ENCODE data around the gene MEIS1.
"Not testable (repeated sequence)": the region's sequence is repeated elsewhere in the genome, so short reads cannot be mapped to it uniquely, and the experiment has no call there.

Gene MEIS1

DNA sequence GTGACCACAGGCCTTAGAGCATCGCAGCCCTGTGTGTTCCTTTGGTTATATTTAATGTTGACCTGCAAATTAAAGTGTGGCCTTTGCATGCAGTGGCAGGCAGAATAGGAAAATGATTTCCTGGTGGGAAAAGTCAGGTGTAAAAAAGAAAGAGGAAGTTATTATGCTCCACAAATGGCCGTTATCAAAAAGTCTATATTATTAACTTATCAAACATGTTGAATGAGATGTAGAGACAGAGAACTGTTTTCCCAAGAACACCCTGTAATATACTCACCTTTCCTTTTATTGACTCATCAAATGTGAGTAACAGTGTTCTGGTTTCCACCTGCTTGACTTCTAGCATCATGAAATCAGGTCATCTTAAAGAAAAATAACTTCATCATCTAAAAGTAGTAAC is 35.3 kb downstream of the MEIS1 start:
- no peak for DNase-seq

DNA sequence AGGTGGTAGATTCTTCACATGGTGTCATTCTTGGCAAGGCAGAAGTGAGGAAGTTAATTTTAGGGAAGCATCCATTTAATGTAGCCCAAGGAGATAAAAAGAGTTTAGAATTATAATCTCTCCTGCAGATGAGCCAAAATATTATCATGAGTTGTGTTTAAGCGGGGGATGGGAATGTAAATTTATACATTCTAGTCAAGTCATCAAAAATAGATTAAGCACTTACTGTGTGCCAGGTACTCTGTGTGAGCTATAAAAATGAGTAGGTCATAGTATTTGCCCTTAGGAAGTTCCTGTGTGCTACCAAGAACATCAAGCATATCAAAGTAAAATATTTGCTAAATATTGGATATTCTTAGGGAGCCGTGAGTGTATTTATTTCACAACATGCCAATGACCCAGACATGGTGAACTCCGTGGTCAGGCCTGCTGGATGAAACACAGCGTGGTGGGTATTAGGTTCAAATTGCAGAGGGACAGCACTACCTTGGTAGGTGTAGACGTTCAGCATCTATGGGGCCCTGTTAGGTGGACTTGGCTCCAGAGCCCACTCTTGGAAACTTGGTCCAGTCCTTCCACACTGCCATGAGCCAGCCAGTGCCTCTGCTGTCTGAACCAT is 37.4 kb downstream of the MEIS1 start:
- no peak for DNase-seq

DNA sequence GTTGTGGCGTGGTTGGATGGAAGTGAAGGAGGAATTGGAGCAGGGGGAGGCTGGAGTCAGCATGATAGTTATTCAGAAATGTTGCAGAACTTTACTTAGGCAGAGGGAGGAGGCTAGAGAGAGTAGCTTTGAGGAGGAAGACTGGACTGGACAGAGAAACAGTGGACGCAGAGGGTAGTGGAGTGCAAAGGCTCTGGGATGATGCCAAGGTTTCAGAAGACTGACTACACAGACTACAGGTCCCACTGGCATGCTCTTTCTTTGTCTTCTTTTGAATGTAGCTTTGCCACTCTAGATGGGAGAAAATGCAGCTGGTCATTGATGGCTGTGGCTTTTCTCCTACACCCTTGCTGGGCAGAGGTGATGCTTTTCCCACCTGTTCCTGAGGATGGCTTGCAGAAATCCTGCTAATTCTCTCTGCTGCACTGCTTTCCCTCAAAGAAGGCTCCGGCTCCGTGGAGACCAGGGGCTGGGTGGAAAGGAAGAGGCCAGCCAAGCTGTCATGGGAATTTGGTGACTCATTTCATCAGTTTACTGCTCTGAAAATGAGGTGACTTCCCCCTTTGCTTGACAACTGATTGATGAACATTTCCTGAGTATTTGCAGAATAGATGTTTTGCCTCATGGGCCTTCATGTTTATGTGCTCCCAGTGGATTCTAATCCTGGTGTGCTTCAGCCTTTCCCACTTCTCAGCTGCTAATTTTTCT is 42.4 kb downstream of the MEIS1 start:
- no peak for DNase-seq

DNA sequence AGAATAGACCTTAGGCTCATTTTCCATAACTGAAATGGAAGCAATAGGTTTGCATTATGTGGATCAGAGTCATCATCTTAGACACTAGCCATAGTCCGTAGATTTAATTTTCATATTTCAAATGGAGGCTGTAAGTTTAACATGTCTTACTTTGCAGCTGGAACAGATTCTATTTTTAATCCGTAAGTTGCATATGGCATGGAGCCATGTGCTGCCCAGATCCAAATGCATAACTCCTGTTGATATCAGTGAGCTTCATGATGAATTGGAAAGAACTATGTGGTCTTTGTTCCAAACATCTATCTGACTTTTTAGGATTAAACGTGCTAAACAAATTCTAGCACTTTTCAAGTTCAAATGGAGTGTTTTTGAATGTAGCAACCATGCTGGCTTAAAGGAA is 43.4 kb downstream of the MEIS1 start:
- DNase-seq: no peak

DNA sequence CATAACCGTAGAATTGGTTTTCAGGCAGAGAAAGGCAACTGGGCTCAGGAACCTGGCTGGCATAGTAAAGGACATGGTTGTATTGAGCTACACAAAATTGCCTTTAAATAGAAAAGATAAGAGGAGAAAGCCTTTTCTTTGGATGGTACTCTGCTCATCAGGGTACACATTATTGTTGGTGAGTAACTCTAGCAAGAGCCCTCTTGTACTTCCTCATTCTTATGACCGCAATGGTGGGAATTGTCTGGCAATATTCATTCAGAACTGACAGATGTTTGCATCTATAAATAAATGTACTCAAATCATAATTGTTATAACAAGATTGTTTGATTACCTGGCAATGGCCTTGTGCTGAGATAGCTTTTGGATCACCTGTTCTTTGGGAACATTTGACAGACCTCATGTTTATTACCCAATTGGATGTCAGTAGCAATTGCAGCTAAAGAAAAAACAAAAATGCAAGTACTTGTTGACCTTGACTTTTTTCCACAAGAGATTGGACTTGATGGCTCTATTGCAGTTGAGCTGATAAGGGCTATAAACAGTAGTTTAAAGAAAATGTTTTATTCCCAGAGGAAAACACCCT is 43.9 kb downstream of the MEIS1 start:
- DNase-seq: peak; percentile 13

DNA sequence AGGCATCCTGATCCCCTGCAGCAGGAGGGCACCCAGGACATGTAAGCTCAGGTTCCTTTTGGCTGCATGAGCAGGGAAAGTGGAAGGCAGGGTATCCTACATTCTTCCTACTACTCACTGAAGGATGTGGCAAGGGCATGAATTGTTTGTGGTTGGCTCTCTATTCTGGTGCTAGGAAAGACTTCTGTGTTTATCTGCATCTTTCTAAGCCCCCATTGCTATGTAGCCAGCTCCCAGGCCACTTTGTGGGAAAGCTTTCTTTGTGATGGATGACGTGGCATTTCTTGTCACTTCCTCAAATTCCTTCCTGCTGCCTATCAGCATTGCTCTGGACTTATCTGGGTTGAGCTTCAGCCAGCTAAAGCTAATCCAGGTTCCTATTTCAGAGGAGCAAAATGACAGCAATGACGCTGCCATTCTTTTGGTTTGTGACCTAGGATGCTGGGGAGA is 46.2 kb downstream of the MEIS1 start:
- peak; percentile 67 for DNase-seq

DNA sequence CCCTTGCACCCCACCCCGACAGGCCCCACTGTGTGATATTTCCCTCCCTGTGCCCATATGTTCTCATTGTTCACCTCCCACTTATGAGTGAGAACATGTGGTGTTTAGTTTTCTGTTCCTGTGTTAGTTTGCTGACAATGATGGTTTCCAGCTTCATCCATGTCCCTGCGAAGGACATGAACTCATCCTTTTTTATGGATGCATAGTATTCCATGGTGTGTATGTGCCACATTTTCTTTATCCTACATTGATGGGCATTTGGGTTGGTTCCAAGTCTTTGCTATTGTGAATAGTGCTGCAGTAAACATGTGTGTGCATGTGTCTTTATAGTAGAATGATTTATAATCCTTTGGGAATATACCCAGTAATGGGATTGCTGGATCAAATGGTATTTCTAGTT is 50.3 kb downstream of the MEIS1 start:
- DNase-seq: not testable (repeated sequence)

DNA sequence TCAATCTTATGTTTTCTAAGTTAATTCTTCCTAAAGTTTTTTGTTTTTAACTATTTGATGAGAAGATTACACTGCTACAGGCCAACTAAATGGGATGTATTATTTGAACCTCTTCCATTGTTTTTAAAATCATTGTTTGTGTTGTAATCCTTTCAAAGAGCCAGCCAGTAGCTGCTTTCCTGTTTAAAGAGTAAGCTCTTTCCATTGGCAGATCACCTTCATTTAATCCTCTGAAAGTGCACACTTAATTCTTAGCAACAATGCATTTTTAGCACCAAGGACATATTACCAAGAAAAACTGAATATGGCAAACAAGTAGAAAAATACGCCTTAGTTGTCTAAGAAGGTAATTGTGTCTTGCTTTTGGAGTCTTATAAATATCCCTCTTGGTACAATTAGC is 54.0 kb downstream of the MEIS1 start:
- DNase-seq: no peak

DNA sequence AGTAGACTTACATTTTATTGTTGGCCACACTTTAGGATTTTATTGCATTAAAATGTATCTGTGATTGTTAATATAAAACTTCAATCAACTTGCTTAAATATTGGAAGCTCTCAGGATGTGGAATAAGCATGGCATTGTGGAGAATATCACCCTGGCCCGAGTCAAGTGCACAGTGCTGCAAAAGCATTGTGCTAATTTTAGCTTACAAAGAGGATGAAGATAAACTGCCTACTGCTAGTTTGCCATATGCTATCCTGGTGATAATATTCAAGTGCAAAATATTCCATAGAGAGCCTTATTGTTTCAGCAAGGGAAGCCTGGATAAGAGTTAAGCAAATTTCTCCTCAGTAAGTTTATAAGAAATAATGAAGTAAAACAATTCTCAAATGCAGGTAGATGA is 54.5 kb downstream of the MEIS1 start:
- no peak for DNase-seq

DNA sequence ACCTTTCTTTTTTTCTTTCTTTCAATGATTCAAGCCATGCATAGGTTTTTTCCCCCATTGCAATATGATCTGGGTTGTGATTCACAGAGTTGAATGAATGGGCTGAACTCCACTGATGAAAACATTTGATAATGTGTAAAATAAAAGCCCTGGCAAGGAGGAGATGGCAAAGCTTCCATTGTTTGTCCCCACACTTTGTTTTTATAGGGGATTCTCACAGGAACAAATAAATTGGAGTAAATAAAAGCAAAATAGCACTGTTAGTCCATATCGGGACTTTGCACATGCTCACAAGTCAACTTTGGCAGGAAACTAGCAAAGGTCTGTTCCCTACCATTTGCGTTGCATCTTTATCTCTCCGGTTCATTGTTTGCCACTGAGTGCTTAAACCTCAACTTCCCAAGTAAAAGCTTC is 55.7 kb downstream of the MEIS1 start:
- no peak for DNase-seq

DNA sequence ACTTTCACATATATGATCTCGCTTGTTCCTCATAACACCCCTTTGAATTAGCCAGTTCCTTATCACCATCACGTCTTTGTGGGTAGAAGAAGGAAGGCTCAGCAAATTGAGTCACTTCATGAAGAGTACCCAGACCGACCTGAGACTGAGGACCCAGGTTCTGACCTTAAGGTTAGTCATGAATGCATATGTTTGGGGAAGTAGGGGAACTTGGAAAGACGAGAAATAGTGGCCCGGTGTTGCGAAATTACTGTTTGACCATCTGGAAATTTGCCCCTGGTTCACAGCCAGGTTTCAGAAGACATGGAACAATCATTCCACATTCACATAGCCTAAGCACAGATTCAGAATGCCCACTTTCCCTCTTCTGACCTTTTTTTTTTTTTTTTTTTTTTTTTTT is 59.8 kb downstream of the MEIS1 start:
- DNase-seq: peak; percentile 30

DNA sequence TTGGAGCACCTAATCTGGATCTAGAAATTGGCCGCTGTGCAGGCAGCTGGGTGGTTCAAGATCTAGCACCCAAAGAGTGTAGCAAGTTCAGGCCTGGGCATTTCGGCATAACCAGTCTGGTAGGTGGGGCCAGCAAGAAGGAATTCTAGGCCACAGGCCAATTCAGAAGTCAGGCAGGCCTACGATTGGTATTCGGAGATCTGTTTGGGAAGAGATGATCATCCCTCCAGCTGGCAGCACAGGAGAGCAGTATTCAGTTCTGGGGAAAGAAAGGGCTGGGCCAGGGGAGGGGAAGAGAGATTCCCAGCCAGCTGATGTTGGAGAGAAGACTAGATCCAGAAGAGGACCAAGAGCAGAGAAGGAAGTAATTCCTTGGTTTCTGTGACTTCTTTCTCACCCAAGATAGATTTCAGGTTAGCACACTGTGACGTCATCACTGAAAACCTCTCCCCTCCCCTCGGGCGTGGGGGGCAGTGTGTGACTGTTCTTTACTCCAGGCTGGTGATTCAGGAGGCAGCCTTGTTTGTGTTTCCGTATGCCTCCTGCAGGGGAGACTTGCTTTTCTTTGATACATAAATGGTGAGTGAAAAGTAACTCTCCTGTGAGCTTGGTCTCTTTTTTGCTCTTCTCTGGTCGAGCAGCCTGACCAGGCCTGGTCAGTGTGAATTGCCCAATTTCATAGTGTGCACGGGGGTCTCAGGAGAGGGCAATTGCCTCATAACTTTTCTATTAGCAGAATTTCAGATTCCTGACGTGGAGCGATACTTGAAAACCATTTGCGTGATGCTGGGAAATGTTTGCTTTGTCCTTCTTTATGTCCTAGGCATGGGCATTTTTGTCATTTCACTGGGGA is 61.1 kb downstream of the MEIS1 start:
- no peak for DNase-seq

DNA sequence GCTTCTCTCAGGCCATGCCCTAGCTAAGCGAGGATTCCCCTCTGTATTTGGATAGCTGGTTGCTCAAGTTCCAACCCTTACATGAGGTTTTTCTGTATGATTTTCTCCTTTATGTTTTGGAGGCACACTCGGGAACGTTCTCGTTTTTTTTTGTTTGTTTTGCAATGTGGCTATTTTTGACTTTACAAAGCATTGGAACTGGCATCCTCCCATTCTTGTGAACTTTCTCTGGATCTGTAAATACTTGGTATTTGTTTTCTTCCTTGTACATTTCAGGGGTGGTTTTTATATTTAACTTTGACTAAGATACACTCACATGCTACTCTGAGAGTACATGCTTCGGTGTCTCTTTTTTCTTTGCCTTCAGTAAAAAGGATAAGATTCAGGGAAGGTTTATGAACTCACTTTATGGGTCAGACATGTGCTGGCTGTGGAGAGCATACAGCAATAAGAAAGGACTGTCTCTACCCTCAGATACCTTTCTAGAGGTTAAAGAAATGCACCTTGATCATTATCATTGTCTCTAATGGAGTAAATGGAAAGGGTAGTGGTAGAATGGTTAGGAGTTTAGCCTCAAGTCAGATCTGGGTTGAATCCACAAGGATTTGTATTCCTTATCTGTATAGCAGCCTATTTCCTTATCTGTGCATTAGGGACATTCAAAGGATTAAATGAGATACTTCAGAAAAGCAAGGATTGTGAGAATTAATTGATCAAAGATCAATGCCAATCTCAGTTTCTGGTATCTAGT is 61.9 kb downstream of the MEIS1 start:
- DNase-seq: no peak

DNA sequence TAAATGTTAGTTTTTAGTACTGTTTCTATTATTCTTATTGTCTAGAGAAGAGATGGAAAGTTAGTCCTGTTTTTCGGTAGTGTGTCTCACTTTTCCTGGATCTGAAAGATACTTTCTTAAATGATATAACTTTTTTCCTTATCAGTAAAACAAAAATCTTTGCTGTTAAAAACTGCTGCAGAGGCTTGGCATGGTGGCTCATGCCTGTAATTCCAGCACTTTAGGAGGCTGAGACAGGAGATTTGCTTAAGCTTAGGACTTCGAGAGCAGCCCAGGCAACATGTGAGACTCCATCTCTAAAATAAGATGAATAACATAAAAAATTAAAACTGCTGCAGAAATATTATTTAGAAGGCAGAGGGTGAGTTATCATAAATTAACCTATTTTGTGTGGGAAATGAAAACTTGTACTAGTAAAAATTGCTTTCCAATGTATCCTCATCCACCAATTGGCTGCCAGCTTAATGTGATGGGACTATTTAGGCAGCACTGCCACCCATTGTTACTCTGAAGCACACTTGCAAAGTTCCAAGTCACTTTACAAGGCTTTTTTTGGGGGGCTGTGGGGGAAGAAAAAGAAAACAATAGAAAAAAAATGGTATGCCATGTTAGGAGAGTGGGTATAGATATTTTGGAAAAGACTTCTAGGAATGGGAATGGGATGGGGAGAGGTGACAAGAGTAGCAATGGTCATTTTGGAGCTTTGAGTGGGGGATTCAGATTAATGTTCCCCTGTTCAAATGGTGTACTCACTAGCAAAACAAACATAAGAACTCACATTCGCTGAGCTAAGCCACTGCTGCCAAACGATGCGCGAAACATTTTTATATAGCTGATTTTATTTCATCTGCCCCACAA is 62.7 kb downstream of the MEIS1 start:
- DNase-seq: no peak

DNA sequence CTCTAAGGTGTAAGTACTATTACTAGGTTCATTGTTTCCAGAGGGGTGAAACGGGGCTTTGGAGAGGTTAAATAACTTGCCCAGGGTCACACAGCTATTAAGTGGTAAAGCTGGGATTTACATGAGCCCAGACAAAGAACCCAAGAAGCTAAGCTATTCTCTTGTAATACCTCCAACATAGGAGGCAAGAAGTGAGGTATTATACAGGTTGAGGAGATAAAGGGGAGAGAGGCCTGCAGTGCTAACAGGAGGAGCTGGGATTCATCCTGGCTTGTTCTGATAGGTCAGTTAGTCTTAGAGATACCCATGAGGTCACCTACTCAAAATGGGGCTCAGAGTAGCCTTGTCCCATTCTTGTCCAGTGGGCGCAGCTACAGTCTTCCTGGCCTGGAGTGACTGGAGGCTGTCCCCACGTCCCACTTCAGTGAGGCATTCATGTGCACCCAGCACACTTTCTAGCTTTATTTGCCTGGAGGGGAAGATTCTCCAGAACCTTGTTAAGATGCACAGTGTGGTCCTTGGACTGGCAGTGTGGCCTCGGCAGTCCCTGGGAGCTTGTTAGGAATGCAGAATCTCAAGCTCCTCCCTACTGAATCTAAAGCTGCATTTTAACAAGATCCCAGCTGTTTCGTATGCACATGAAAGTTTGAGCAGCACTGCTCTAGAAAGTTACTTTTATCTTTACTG is 63.5 kb downstream of the MEIS1 start:
- no peak for DNase-seq

DNA sequence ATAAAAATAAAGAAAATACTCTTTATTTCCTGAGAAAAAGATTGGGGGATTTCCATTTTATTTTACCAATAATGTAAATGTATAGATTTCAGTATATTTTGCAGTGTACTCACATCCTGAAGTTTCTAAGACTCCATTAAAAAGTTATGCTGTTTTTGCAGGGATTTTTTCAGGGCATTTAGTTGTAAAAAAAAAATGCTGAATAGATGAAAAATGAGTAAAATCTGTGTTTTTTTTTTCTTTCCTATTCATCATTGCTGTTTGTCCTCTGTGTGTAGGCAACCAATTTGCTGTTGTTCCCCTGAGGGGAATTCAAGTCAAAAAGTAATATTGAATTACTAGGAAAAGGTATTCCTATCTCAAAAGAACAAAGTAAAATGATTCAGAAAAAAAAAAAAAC is 66.3 kb downstream of the MEIS1 start:
- no peak for DNase-seq

DNA sequence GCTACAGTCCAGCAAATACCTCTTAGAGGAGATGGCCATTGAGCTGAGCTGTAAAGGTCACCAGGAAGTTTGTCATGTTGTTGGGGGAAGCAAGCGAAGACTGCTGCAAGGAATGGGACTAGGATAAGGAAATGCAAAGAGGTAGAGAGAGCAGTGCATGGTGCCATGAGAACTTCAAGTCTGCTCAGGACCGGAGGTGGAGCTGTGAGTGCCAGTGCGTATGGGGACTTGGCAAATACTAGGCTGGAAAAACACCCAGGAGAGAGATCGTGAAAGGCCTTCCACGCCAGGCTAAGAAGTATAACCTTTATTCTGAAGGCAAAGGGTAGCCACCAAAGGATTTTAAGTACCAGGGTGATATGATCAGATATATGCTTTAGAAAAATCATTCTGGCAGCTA is 71.3 kb downstream of the MEIS1 start:
- DNase-seq: no peak

DNA sequence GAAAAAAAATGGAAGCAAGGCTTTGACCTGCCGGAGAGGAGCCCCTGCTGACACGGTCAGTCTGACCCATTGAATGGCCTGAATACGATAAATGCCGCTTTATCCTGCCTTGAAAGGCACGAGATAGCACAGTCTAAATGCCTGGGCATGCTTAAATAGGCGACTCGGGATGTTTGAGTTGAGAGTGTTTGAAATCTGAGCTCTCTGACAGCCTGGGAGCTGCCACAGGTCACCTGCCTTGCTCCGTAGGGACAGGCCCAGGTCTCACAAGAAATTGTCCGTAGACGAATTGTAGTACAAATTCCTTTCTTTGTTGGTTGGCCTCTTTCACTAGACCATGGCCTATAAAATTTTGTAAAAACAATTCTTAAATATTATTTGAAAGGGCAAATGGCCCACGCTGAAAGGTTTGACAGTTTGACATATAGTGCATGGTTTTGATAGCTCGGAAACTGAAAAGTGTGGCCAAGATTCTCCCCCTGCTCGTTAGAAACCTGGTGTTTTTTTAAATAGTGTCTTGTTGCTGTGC is 72.8 kb downstream of the MEIS1 start:
- no peak for DNase-seq

DNA sequence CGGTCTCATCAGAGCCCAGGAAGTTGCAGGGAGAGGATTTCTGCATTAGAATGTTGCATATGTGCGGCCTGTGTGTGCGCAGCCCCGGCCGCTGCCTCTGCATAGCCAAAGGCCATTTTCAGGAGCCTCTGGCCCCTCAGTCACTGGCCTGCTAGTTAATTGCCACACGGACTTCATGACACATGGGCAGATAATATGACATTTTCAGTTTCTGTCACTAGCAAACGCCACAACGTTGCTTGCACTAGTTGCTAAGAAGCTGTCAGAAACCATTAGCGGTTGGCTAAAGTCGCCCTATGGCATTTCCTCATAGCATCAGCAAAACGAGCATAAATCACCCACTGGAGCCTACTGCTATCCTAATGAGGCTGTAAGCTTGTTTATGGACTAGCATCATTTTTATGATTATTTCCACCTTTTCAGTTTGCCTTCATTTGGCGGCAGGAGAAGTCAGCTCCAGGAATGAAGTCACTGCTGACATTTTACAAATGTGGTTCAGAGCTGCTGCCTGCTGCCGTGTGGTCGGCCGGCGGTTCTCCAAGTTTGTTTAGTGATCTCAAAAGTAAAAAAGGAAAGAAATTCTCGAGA is 73.7 kb downstream of the MEIS1 start:
- DNase-seq: no peak

DNA sequence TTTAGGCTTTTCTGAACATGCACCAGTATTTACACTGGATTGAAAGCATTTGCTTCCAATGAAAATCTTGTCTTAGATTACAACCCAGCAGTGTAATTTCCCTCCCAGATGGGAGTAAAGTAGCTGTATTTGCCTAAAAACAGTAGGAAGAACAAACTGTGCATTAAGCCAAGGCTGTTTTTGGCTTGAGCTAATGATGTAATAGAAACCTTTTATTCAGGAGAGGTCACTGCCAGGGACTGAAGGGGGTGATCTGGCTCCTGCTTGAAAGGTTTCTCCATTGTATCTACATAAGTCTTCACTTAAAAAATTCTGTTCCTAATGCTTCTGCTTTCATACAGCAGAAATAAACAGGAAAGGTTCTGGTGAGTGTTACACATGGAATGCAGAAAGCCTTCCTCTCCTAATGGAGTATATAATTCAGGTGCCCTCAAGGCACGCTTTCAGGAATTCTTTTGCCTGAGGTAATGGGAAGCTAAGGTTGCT is 74.4 kb downstream of the MEIS1 start:
- DNase-seq: no peak

Measured in GF-D8 (cell line).